HepG2 (cell line): Measurements from ENCODE around the gene RNU6-1. TPM values are rescaled to one million over a fixed set of nuclear protein-coding genes. Genes with fewer than 3 reads are reported as not detected.

ENCODE experiments used
- CCDC6 ChIP-seq: sonication (generic); formaldehyde crosslinking; IDR thresholded peaks from 2 replicates; pipeline ENCODE4 v1.8.1; 2022; ENCODE audit warnings: mild to moderate bottlenecking, missing genetic modification reagents, moderate library complexity
- CEBPB ChIP-seq: IDR thresholded peaks from 2 replicates; pipeline ENCODE4 v1.6.1; 2011; ENCODE audit warnings: low read depth, low read length, improper control_type of control experiment, borderline replicate concordance
- MED1 ChIP-seq: sonication (generic); formaldehyde crosslinking; IDR thresholded peaks from 2 replicates; pipeline ENCODE4 v1.4.0; 2020; ENCODE audit warnings: missing genetic modification reagents
- MZF1 ChIP-seq: sonication (generic); formaldehyde crosslinking; IDR thresholded peaks from 2 replicates; pipeline ENCODE4 v1.8.1; 2023; ENCODE audit warnings: mild to moderate bottlenecking, missing genetic modification reagents, borderline replicate concordance
- PTBP1 ChIP-seq: fragments of 200-400 bp; formaldehyde crosslinking; IDR thresholded peaks from 2 replicates; pipeline ENCODE4 v1.6.1; 2018; ENCODE audit warnings: low read length, low read depth; ENCODE audit not compliant: poor library complexity, severe bottlenecking
- RELA ChIP-seq: sonication (generic); formaldehyde crosslinking; IDR thresholded peaks from 2 replicates; pipeline ENCODE4 v1.4.0; 2020; ENCODE audit warnings: missing genetic modification reagents
- ZC3H4 ChIP-seq: sonication (generic); formaldehyde crosslinking; IDR thresholded peaks from 2 replicates; pipeline ENCODE4 v1.4.0; 2020; ENCODE audit warnings: missing genetic modification reagents, borderline replicate concordance
- ZNF234 ChIP-seq: sonication (generic); formaldehyde crosslinking; conservative IDR thresholded peaks from 2 replicates; pipeline ENCODE4 v1.5.1; 2020; ENCODE audit warnings: mild to moderate bottlenecking, missing genetic modification reagents
- ZNF605 ChIP-seq: sonication (generic); formaldehyde crosslinking; IDR thresholded peaks from 2 replicates; pipeline ENCODE4 v1.8.0; 2022; ENCODE audit warnings: mild to moderate bottlenecking, missing genetic modification reagents
- ZNF777 ChIP-seq: sonication (generic); formaldehyde crosslinking; IDR thresholded peaks from 2 replicates; pipeline ENCODE4 v1.4.0; 2020; ENCODE audit warnings: missing genetic modification reagents
- ZNF790 ChIP-seq: sonication (generic); formaldehyde crosslinking; IDR thresholded peaks from 2 replicates; pipeline ENCODE4 v1.8.0; 2022; ENCODE audit warnings: missing genetic modification reagents, mild to moderate bottlenecking, borderline replicate concordance
- polyA plus RNA-seq, 8 experiments: library from polyadenylated mRNA; depleted of rRNA in 3 of 8; stranded (reverse) in 7 of 8; unstranded in 1 of 8; fragments of >200 nt; fragmentation: Illumina TruSeq in 4 of 8; extraction: Trizol in 4 of 8; gene quantifications; 2 replicates each; pipeline versions ENCODE4 v1.2.1 to v1.2.3, GENCODE V29; 2011 to 2016; ENCODE audit warnings: low read depth in 4 of 8, missing spikeins in 1 of 8, mixed read lengths in 1 of 8; ENCODE audit not compliant: insufficient read depth in 1 of 8
- total RNA-seq, 5 experiments: library from RNA; depleted of rRNA; stranded (reverse); fragments of >200 nt; fragmentation: Illumina TruSeq; extraction: Trizol; gene quantifications; 2 replicates each; pipeline ENCODE4 v1.2.3, GENCODE V29; 2016; ENCODE audit warnings: low read depth in 1 of 5
- TF ChIP-seq, protein P1 (sequence below): sonication (generic); formaldehyde crosslinking; IDR thresholded peaks from one replicate; pipeline ENCODE4 v1.5.1; 2020; ENCODE audit warnings: mild to moderate bottlenecking, missing genetic modification reagents; ENCODE audit errors: not compliant biosample characterization
- TF ChIP-seq, protein P2 (sequence below): sonication (generic); formaldehyde crosslinking; IDR thresholded peaks from 2 replicates; pipeline ENCODE4 v1.4.0; 2020; ENCODE audit warnings: mild to moderate bottlenecking, missing genetic modification reagents, borderline replicate concordance
- TF ChIP-seq, protein P3 (sequence below): sonication (generic); formaldehyde crosslinking; IDR thresholded peaks from 2 replicates; pipeline ENCODE4 v1.8.1; 2022; ENCODE audit warnings: low read depth, mild to moderate bottlenecking, missing genetic modification reagents

RNU6-1 gene
- total and polyA plus RNA-seq, 2 of the 13 experiments (the other 11 are each of a cell fraction or from before 2014, with no cell fraction given), result under 0.01 TPM; not detected in 1

DNA sequence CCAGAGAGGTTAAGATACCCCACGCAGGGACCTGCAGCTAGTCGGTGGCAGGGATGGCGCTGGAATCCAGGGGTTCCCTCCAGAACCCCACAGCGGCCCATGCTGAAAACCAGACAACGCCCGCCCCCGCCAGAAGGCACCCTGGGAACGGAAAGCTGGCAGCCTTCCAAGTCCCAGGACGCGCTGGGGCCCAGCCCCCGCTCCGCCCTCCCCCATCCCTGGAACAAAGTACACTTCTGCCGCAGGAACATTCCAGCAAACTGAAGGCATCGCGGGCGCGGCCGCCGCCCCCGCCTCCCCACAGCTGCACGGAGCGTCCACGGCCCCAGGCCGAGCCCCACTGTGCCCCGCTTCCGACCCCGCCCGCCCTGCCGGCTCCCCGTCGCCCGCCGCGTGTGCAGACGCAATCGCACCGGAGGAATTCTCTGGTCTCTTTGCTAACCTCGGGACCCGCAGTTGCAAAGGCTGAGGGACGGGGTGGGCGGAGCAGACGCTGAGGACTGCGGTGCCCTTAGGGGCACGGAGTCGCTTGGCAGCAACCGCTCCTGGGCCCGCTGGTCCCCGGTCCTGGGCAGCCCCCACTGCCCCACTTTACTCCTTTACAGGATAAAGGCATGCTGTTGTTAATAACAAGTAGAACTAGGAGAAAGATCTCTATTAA is 44.8 kb upstream of the RNU6-1 start (continued):
- TF ChIP-seq, protein P1, sequence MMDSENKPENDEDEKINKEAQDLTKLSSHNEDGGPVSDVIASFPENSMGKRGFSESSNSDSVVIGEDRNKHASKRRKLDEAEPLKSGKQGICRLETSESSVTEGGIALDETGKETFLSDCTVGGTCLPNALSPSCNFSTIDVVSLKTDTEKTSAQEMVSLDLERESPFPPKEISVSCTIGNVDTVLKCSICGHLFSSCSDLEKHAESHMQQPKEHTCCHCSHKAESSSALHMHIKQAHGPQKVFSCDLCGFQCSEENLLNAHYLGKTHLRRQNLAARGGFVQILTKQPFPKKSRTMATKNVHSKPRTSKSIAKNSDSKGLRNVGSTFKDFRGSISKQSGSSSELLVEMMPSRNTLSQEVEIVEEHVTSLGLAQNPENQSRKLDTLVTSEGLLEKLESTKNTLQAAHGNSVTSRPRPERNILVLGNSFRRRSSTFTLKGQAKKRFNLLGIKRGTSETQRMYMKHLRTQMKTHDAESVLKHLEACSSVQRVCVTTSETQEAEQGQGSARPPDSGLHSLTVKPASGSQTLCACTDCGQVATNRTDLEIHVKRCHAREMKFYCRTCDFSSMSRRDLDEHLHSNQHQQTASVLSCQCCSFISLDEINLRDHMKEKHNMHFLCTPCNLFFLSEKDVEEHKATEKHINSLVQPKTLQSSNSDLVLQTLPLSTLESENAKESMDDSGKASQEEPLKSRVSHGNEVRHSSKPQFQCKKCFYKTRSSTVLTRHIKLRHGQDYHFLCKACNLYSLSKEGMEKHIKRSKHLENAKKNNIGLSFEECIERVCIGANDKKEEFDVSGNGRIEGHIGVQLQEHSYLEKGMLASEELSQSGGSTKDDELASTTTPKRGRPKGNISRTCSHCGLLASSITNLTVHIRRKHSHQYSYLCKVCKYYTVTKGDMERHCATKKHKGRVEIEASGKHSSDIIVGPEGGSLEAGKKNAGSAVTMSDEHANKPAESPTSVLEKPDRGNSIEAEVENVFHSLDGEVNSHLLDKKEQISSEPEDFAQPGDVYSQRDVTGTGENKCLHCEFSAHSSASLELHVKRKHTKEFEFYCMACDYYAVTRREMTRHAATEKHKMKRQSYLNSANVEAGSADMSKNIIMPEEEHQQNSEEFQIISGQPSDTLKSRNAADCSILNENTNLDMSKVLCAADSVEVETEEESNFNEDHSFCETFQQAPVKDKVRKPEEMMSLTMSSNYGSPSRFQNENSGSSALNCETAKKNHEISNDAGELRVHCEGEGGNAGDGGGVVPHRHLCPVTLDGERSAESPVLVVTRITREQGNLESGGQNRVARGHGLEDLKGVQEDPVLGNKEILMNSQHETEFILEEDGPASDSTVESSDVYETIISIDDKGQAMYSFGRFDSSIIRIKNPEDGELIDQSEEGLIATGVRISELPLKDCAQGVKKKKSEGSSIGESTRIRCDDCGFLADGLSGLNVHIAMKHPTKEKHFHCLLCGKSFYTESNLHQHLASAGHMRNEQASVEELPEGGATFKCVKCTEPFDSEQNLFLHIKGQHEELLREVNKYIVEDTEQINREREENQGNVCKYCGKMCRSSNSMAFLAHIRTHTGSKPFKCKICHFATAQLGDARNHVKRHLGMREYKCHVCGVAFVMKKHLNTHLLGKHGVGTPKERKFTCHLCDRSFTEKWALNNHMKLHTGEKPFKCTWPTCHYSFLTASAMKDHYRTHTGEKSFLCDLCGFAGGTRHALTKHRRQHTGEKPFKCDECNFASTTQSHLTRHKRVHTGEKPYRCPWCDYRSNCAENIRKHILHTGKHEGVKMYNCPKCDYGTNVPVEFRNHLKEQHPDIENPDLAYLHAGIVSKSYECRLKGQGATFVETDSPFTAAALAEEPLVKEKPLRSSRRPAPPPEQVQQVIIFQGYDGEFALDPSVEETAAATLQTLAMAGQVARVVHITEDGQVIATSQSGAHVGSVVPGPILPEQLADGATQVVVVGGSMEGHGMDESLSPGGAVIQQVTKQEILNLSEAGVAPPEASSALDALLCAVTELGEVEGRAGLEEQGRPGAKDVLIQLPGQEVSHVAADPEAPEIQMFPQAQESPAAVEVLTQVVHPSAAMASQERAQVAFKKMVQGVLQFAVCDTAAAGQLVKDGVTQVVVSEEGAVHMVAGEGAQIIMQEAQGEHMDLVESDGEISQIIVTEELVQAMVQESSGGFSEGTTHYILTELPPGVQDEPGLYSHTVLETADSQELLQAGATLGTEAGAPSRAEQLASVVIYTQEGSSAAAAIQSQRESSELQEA (CRISPR knock-in tag), result peak; percentile 66
- TF ChIP-seq, protein P2, sequence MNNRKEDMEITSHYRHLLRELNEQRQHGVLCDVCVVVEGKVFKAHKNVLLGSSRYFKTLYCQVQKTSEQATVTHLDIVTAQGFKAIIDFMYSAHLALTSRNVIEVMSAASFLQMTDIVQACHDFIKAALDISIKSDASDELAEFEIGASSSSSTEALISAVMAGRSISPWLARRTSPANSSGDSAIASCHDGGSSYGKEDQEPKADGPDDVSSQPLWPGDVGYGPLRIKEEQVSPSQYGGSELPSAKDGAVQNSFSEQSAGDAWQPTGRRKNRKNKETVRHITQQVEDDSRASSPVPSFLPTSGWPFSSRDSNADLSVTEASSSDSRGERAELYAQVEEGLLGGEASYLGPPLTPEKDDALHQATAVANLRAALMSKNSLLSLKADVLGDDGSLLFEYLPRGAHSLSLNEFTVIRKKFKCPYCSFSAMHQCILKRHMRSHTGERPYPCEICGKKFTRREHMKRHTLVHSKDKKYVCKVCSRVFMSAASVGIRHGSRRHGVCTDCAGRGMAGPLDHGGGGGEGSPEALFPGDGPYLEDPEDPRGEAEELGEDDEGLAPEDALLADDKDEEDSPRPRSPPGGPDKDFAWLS, result 0 out of 2 replicates have a peak, but pooled peaks have one; percentile 80
- peak; percentile 87; the same call in 1 of the 2 replicates for TF ChIP-seq CCDC6
- TF ChIP-seq PTBP1, result peak; percentile 84
- TF ChIP-seq ZNF605 (CRISPR knock-in tag), result peak; percentile 44; the same call in 1 of the 2 replicates
- peak; percentile 82 for TF ChIP-seq MED1 (CRISPR knock-in tag)
- 0 out of 2 replicates have a peak, but pooled peaks have one; percentile 35 for TF ChIP-seq ZNF790 (CRISPR knock-in tag)
- TF ChIP-seq, protein P3, sequence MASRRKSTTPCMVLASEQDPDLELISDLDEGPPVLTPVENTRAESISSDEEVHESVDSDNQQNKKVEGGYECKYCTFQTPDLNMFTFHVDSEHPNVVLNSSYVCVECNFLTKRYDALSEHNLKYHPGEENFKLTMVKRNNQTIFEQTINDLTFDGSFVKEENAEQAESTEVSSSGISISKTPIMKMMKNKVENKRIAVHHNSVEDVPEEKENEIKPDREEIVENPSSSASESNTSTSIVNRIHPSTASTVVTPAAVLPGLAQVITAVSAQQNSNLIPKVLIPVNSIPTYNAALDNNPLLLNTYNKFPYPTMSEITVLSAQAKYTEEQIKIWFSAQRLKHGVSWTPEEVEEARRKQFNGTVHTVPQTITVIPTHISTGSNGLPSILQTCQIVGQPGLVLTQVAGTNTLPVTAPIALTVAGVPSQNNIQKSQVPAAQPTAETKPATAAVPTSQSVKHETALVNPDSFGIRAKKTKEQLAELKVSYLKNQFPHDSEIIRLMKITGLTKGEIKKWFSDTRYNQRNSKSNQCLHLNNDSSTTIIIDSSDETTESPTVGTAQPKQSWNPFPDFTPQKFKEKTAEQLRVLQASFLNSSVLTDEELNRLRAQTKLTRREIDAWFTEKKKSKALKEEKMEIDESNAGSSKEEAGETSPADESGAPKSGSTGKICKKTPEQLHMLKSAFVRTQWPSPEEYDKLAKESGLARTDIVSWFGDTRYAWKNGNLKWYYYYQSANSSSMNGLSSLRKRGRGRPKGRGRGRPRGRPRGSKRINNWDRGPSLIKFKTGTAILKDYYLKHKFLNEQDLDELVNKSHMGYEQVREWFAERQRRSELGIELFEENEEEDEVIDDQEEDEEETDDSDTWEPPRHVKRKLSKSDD, result 0 out of 2 replicates have a peak, but pooled peaks have one; percentile 82
- no peak for TF ChIP-seq MZF1
- peak; percentile 60; the same call in 1 of the 2 replicates for TF ChIP-seq CEBPB
- TF ChIP-seq RELA, result peak; percentile 69; the same call in 1 of the 2 replicates
- TF ChIP-seq ZNF234 (CRISPR knock-in tag), result 0 out of 2 replicates have a peak, but pooled peaks have one; percentile 53
- TF ChIP-seq ZC3H4 (CRISPR knock-in tag), result no peak
- TF ChIP-seq ZNF777 (CRISPR knock-in tag), result peak; percentile 44; the same call in 1 of the 2 replicates
